Cortex of kidney (tissue), 1 donor: ENCODE results near the gene PIBF1.

Source experiments
- DNase-seq: peaks from one replicate; lab custom pipeline; 2025; lab: John Stamatoyannopoulos, UW

PIBF1 gene

GRCh38 chr13:73060251-73061160, 278.6 kb downstream of the PIBF1 start:
- no peak for DNase-seq

GRCh38 chr13:73061473-73061872, 279.5 kb downstream of the PIBF1 start:
- no peak for DNase-seq

GRCh38 chr13:73061876-73062275, 279.9 kb downstream of the PIBF1 start:
- DNase-seq = no peak

- DNase-seq = no peak
These were observed 280.5 kb downstream of the PIBF1 start for GRCh38 chr13:73062468-73062867.

- no peak for DNase-seq
These were observed 281.2 kb downstream of the PIBF1 start for GRCh38 chr13:73063166-73063565.

- no peak for DNase-seq
These were observed 283.1 kb downstream of the PIBF1 start for GRCh38 chr13:73065036-73065435.

- no peak for DNase-seq
These were observed 283.9 kb downstream of the PIBF1 start for GRCh38 chr13:73065665-73066340.
